GM10847 (cell line): ENCODE measurements around the gene KLHDC3.

Experiments
- POLR2A ChIP-seq: IDR thresholded peaks from 2 replicates; pipeline ENCODE4 v1.6.1; 2011; ENCODE audit not compliant: insufficient read length; ENCODE audit errors: extremely low read depth

Gene KLHDC3, protein sequence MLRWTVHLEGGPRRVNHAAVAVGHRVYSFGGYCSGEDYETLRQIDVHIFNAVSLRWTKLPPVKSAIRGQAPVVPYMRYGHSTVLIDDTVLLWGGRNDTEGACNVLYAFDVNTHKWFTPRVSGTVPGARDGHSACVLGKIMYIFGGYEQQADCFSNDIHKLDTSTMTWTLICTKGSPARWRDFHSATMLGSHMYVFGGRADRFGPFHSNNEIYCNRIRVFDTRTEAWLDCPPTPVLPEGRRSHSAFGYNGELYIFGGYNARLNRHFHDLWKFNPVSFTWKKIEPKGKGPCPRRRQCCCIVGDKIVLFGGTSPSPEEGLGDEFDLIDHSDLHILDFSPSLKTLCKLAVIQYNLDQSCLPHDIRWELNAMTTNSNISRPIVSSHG

DNA sequence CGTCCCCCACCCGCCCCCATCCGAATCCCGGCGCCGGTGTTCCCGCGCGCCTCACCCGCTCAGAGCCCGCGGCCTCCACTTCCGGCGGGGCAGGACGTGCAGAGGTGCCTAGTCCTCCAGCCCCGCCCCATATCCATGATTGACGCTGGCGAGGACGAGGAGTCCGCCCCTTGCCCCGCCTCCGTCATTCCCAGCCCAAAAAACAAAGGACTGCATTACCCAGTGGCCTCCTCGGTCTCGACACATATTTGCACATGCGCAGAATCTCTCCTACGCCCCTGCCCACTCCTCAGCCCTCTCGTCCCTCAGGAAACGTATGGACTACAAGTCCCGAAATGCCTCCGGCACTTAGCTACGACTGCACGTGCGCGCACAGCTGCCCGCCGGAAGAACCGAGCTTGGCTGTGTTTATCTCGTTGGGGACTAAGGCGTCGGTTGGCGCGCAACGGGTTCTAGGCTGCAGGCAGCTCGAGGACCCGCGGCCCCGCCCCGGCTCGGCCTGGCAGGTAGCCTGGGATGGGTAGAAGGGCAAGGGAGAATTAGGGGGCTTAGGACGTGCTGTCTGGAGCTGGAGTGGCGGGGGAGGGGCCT is at the start of gene KLHDC3, which contains the start of gene MEA1:
Gene KLHDC3 (plus strand): TSS at position 407 of the 591 bp plus-strand sequence. CDS start 2,944 bp downstream, outside the sequence.
Gene MEA1 (minus strand): TSS at position 104 of the 591 bp plus-strand sequence. CDS start 133 bp downstream, outside the sequence.
- TF ChIP-seq POLR2A, result peak; percentile 26

DNA sequence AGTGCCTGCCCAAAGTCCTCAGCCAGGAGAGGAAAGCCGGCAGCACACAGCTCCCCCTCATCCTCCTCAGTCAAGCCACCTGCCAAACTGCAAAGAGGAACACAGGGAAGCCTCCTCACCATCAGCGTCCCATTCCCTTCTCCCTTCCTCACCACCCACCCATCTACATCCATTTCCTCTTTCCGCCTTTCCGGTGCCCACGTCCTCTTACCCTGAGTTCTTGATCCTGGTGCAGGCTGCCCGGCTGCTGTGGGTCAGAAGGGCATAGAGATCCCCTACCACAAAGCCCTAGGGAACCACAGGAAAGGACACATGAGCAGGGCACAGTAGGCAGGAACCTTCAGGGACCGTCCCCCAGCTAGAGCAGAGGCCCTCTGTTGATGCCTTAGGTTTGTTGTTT is 47.5 kb upstream of the KLHDC3 start:
- no peak for TF ChIP-seq POLR2A

DNA sequence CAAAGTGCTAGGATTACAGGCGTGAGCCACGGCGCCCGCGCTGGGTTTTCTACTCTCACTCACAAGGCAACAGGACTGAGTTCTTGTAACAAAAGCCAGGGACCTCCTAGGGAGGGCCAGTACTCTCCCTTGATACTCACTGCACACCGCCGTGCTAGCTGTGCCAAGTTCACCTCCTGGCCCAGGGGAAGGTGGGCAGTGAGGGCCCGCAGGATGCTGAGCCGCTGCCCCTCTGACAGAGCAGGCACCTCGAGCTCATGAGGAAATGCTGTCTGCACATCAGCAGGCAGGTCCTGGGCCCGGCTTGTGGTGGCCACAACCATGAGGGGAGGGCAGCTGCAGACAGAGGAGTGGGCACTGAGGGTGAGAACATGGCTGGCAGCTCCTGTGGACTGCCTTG is 46.8 kb upstream of the KLHDC3 start:
- no peak for TF ChIP-seq POLR2A

DNA sequence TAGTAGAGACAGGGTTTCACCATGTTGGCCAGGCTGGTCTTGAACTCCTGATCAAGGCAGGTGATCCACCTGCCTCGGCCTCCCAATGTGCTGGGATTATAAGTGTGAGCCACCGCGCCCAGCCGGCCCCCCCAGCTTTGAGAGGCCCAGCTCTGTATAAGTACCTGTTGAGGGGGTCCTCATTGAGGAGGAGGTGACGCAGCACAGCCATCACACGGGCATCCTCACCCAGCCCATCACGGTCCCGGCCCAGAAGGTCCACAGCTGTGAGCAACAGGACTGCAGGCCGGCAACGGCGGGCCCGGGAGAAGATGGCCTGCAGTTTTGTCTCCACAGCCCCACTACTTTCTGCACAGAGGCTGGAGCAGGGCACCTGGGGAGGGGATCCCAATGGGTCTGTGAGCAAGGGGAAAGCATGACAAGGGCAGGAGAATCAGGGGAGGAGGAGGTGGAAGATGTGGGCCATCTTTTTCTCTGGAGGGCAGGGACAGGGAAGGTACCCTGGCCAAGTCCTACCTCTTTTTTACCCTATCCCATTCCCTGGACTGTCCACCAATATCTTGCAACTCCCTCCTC is 45.8 kb upstream of the KLHDC3 start:
- TF ChIP-seq POLR2A, result no peak

DNA sequence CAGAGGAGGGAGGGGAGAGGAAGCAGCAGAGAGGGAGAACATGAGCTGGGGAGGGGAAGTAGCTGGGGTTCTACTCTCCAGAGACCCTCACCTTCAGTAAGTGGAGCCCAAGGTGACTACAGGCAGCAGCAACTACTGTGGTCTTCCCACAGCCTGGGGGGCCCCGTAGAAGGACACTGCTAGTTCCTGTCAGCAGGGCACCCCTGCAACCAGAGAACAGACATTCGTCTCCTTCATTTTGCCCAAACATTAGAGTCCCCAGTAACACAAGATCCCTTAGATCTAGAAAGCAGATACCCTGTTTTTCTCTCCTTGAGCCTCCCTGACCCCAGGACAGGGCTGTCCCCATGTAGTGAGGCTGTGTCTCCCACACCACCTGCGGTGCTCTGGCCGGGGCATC is 45.3 kb upstream of the KLHDC3 start:
- TF ChIP-seq POLR2A, result no peak

DNA sequence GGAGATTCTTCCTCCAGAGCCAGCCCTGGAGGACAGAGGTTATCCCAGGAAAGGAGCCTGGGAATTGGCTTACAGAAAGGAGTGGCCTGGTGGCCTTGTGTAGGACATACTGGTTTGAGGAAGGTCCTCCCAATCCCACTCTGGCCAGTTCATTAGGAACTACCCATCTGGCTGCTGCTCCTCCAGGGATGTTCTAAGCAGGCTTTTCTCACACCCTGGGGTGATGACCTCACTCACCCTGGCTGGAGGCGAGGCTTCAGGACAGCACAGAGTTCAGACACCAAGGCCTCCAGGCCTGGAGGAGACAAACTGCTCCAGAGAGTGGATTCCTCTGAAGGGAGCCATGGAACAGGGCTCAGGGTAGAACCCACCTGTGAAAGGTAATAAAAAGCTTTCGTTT is 44.6 kb upstream of the KLHDC3 start:
- TF ChIP-seq POLR2A, result no peak

DNA sequence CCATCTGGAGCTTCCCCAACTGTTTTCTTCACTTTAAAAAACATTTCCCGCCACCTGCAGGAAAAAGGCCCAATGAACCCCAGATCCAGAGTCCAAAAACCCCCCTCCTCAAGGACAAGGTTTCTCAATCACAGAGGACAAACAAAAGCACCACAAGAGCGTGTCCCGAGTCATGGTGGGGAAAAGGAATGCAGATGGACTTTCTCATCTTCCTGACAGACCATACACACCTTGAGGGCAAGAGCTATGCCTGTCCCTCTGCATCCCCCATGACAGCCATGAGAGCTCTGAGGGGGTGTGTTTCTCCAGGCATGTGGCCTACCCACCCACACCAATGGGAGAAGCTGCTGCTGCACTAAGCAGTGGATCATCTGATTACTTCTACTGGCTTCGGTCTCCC is 44.1 kb upstream of the KLHDC3 start:
- TF ChIP-seq POLR2A, result no peak

DNA sequence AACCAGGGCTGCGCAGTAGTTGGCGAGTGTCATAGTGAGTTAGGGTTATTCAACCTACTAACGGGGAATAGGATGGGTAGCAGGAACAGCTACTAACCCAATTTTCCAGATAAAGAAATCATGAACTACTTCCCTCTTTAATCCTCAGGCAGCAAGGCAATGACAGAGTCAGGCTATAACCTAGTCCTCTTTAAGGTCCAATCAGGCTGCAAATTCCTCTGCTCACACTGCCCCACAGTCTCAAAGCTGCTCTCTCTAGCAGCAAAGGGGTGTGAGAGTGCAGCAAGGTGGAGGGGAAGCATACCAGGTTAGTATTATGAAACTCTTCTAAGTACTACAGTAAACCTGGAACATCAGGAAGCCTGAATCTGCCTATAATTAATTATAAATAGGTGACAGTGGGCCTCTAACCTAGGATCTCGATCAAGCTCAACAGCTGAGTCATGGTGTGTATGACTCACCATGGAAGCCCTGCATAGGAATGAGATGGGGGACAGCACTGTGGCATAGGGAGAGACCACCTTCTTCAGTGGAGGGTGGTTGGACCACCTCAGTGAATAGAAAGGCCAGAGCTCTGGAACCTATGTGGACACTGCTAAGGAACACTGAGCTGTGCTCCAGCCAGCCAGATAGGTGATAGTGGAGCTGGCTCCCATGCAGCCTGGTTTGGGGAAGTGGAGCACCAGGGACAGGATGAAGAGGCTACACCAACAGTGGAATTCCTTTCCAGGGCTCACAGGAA is 43.0 kb upstream of the KLHDC3 start:
- TF ChIP-seq POLR2A, result no peak

DNA sequence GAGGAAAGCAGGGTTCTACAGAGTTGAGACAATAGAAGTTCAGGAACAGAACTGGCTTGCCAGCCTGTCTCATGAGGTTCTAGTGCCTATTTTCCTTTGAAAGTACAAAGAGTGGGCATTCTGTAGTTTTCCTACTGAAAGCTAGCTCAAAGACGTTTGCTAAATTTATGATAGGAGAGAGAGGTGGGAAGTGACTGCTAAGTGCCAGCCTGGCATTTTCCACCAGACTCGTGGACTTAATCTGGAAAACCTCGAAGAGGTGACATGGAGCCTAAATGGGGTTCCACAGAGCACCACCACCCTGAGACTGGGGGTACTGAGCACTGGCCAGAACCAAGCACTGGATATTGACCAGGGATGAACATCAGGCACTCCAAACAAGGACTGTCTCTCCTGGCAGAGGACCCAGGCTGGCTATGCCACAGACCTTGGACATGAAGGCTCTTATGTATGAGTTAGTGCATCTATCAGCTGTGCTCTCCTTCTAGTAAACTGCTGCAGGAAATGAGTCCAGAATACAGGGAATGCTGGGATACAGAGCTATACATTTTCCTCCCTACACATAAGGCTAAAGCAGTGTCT is 42.2 kb upstream of the KLHDC3 start:
- TF ChIP-seq POLR2A, result no peak

DNA sequence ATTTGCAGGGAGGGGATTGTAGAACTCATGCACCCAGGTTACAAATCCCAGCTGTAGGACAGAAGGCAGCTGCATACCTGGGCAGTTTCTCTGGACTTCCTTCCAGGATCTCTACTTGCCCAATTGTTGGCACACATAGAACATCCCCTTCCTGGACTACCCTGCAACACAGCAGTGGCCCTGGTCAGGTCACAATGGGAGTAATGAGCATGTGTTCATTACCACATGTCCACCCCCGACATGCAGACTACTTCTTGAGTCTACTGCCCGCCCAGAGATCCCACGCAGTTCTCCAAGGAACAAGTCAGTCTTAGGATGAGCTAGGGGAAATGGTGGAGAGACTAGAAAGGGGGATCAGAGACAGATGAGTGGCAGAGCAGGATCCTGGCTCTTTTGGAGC is 40.1 kb upstream of the KLHDC3 start:
- no peak for TF ChIP-seq POLR2A

DNA sequence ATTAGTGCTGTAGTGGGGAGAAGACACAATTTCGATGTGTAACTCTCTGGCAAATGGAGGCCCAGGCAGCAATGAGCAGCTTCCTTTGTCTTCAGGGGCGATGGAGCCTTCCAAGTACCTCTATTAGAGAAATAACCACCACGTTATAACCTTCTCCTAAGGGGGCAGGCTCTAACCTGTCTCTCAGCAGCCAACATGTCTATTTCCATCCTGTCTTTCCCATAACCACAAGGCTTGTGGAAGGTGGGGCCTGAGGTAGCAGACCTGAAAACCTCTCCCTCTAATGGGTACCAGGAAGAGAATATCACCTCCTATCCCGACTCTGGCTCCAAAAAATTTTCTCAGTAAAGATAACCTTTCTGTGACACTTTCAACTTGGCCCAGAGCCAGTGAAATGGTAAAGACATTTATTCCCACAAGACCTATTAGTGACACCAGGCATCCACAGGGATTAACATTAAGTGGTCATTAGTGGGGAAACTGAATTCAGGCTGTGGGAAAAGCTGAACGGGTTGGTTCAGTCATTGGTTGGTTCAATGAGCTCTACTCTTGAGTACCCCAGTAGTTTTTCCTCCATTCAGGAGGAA is 39.0 kb upstream of the KLHDC3 start:
- TF ChIP-seq POLR2A, result no peak

DNA sequence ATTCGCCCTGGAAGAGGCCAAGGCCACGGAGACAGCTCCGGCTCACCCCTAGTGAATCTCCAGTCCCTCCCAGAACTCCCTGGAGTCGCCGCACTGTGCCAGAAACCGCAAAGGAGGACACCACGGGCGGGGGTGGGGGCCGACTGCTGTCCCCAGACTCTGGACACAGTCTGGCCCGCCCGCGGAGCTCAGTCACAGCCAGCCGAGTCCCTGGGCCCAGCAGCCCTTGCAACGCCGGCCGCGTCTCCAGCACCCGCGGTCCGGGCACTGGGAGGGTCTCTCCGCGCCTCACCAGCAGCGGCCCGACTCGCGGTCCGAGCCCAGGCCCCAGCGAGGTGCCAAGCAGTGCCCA is 35.6 kb upstream of the KLHDC3 start:
- no peak for TF ChIP-seq POLR2A

DNA sequence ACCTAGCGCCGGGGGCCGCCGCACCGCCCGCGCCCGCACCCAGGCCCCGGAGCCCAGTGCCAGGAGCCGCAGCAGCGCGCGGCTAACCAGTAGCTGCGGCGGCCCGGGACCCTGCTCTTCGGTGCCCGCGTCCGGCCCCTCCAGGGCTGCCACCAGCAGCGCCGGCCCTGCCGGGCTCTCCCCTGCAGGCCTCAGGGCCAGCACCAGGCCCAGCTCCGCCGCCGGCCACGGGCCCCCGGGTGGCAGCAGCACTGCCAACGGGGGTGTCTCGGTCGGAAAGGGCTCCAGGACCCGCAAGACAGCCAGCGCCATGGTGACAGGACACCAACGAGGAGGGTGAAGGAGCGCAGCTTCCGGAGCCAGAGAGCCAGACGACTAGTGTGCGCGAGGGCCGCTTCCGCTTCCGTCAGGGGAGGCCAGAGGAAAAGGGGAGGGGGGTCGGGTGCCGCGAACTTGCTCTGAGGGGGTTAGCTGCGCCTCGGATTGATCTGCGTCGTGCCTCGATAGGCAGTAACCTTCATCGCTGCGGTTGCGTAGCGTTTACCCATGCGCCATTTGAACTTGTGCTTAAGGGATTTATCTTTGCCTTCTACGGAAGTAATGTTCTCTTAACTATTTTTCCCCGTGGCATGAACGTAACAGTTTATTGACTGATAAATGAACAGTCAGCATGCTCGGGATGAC is 35.1 kb upstream of the KLHDC3 start, which contains the start of gene PEX6:
Gene PEX6 (minus strand): TSS at position 343 of the 684 bp plus-strand sequence. CDS start 31 bp downstream, at position 312.
- peak; percentile 93 for TF ChIP-seq POLR2A

DNA sequence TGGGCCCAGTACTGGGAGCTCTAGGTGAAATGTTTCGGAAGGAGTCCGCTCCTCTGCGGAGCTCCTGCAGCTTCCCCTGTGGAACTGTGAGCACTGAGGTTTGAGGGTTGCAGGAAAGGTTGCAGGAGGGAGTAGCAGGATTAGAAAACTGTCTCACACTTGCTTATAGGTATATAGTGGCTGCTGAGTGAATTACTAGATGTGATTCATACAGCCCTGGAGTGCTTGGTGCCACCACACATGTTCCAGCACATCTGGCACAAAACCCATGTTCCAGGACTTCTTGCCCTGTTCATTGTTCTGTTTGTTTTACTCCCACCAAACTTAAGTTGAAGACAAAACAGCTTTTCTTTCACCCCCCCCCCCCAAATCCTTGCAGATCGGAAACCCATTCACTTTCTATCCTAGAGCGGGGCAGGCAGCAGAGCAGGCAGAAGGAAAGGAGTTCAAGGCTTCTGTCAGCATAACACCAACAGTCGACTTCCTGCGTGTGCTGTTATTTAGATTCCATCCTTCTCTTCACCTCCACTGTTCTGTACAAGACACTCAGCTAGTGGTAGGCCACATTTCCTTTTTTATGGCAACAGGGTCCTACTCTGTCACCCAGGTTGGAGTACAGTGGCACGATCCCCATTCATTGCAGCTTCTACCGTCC is 34.4 kb upstream of the KLHDC3 start:
- no peak for TF ChIP-seq POLR2A
